GM12891 (cell line): ENCODE measurements around the gene HECTD4.

ENCODE experiments used
- DNase-seq: peaks from one replicate; pipeline ENCODE4 v3.0.0; 2011; ENCODE audit warnings: low spot score; ENCODE audit not compliant: insufficient read length
- FAIRE-seq: peaks from 2 replicates; lab custom pipeline; 2011; peaks lifted over from hg19 to GRCh38; lab: Jason Lieb, UNC
- PAX5 ChIP-seq: IDR thresholded peaks from 2 replicates; pipeline ENCODE4 v1.6.1; 2011; ENCODE audit warnings: low read length, moderate library complexity, mild to moderate bottlenecking; ENCODE audit not compliant: insufficient read depth, severe bottlenecking
- POLR2A ChIP-seq: IDR thresholded peaks from 2 replicates; pipeline ENCODE4 v1.6.1; 2011; ENCODE audit warnings: low read depth, low read length, control low read depth
- POLR2AphosphoS5 ChIP-seq: IDR thresholded peaks from 2 replicates; pipeline ENCODE4 v1.6.1; 2011; ENCODE audit warnings: low read depth, low read length, control low read depth
- POU2F2 ChIP-seq: IDR thresholded peaks from 2 replicates; pipeline ENCODE4 v1.6.1; 2011; ENCODE audit warnings: low read depth, mild to moderate bottlenecking, control low read depth, low read length, moderate library complexity
- SPI1 ChIP-seq: IDR thresholded peaks from 2 replicates; pipeline ENCODE4 v1.6.1; 2011; ENCODE audit warnings: low read depth, low read length, control low read depth
- TAF1 ChIP-seq: IDR thresholded peaks from 2 replicates; pipeline ENCODE4 v1.6.1; 2011; ENCODE audit warnings: low read depth, low read length, control low read depth

Gene HECTD4

GRCh38 chr12:112307317-112308011 is 74.8 kb downstream of the HECTD4 start:
- TF ChIP-seq PAX5 (no peak), POLR2A (no peak), POLR2AphosphoS5 (no peak), TAF1 (no peak), SPI1 (no peak), POU2F2 (no peak)
- no peak for DNase-seq
- FAIRE-seq: peak; percentile 13

- no peak for TF ChIP-seq POLR2AphosphoS5
- TF ChIP-seq PAX5: no peak
- TF ChIP-seq POU2F2: no peak
- TF ChIP-seq POLR2A: no peak
- FAIRE-seq (no peak), DNase-seq (no peak)
Measured at GRCh38 chr12:112305951-112306350, 76.3 kb downstream of the HECTD4 start.

- DNase-seq: no peak
- peak; percentile 43 for FAIRE-seq
- TF ChIP-seq TAF1 (no peak), POLR2A (no peak), POLR2AphosphoS5 (no peak), POU2F2 (no peak), PAX5 (no peak), SPI1 (no peak)
Measured at GRCh38 chr12:112304436-112304835, 77.8 kb downstream of the HECTD4 start.

- TF ChIP-seq POU2F2: no peak
- no peak for TF ChIP-seq SPI1
- no peak for TF ChIP-seq PAX5
- no peak for TF ChIP-seq POLR2A
- TF ChIP-seq POLR2AphosphoS5: no peak
- no peak for TF ChIP-seq TAF1
- DNase-seq (no peak), FAIRE-seq (no peak)
Measured at GRCh38 chr12:112303799-112304198, 78.4 kb downstream of the HECTD4 start.

DNA sequence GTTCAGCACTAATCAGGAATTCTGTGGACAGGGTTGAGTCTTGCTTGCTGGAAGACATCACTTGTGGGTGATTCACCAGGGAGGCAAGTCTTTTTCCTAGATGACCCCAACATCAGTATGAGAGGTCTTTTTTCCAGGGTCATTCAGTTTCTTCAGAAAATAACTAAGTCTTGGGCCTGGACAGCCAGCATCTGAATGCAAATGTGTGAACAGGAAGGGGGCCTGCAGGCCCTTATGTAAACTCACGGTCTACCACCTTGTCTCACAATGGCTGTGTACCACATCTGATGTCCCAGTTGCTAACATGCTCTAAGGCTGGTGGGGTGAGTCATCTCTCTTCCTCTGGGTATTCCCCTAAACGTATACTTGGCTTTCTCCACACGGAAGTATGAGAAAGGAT is 79.2 kb downstream of the HECTD4 start:
- peak; percentile 96 for FAIRE-seq
- peak; percentile 37 for DNase-seq

DNA sequence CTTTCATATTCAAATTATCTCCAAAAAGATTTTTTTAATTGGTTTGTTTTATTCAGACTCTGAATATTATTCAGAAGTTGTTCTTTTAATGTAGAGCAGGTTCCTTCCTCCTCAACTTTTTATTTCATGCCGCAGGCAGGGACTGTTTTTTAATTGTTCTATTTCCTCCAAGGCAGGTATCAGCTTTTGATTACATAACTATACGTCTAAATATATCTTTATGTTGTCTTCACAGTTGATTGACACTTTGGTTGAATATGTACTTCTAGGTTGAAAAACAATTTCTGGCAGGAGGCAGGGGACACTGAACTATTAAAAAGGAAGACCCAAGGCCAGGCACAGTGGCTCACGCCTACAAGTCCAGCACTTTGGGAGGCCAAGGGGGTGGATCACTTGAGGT is 82.5 kb downstream of the HECTD4 start:
- TF ChIP-seq TAF1: no peak
- FAIRE-seq (no peak), DNase-seq (no peak)

More for the DNA sequence above, 79.2 kb downstream of the HECTD4 start:
- TF ChIP-seq SPI1 (0 out of 2 replicates have a peak, but pooled peaks have one; percentile 37), PAX5 (no peak), TAF1 (no peak), POLR2AphosphoS5 (no peak), POU2F2 (peak; percentile 96), POLR2A (no peak)

DNA sequence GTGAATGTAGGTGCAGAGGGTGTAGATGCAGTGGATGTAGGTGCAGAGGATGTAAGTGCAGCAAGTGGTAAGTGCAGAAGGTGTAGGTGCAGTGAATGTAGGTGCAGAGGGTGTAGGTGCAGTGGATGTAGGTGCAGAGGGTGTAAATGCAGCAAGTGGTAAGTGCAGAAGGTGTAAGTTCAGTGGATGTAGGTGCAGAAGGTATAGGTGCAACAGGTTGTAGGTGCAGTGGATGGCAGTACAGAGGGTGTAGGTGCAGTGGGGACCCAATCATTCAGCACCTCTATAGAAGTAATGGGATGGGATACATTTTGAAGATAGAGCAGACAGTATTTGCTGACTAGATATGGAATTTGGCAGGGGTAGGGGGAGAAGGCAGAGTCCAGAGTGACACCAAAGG is 85.0 kb downstream of the HECTD4 start:
- TF ChIP-seq PAX5: no peak
- TF ChIP-seq POU2F2: no peak
- TF ChIP-seq POLR2A: no peak
- TF ChIP-seq SPI1: no peak
- TF ChIP-seq TAF1: no peak
- TF ChIP-seq POLR2AphosphoS5: no peak
- DNase-seq (no peak), FAIRE-seq (peak; percentile 72)

DNA sequence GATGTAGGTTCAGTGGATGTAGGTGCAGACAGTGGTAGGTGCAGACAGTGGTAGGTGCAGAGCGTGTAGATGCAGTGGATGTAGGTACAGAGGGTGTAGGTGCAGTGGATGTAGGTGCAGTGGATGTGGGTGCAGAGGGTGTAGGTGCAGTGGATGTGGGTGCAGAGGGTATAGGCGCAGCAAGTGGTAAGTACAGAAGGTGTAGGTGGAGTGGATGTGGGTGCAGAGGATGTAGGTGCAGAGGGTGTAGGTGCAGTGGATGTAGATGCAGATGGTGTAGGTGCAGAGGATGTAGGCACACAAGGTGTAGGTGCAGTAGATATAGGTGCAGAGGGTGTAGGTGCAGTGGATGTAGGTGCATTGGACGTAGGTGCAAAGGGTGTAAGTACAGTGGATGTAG is 86.0 kb downstream of the HECTD4 start:
- no peak for DNase-seq
- FAIRE-seq: no peak
- TF ChIP-seq PAX5: no peak
- TF ChIP-seq POLR2A: no peak
- no peak for TF ChIP-seq POLR2AphosphoS5

DNA sequence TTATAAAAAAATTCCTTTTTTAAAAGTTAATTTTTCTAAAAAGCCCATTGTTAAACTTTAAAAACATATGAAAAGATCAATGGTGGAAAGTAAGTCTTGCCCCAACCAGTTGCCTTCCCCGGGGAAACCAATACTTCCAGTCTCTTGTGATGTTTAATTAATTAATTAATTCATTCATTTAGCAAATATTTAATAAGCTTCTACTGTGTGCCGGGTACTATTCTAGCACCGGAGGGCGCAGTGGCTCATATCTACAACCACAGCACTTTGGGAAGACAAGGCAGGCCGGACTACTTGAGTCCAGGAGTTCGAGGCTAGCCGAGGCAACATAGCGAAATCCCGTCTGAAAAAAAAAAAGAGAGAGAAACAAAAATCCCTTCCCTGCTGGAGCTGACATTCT is 87.4 kb downstream of the HECTD4 start:
- TF ChIP-seq SPI1: no peak
- no peak for TF ChIP-seq PAX5
- no peak for TF ChIP-seq POLR2AphosphoS5
- TF ChIP-seq TAF1: no peak
- no peak for TF ChIP-seq POLR2A
- DNase-seq: no peak
- FAIRE-seq: no peak

- FAIRE-seq (no peak), DNase-seq (no peak)
- TF ChIP-seq POLR2A: no peak
Measured at GRCh38 chr12:112288638-112289037, 93.6 kb downstream of the HECTD4 start.
